Left ventricle myocardium superior (tissue), 1 donor: ENCODE data around the gene GALNT10. TPM values are rescaled to one million over a fixed set of nuclear protein-coding genes. Genes with fewer than 3 reads are reported as not detected.
A peak's percentile ranks its signal among the peaks of the same experiment; 100 is the strongest.

Source experiments
- ATAC-seq: fragments of 200-7000 bp; cut with Tn5 transposase; one replicate; pipeline ENCODE4 v1.9.1; 2020; ENCODE audit warnings: mild to moderate bottlenecking, moderate library complexity
- DNase-seq: peaks from one replicate; pipeline ENCODE4 v3.0.0-alpha.2; 2020
- intact Hi-C: fragments of 100-400 bp; cut with micrococcal nuclease; formaldehyde crosslinking; loops from one replicate; pipeline ENCODE4 v1.11.0; 2022
- total RNA-seq: library from RNA; stranded (reverse); fragmentation: NEBNext Ultra II Directional; extraction: Animal tissue kit (Norgen Biotek cat#: 25700); gene quantifications from one replicate; pipeline ENCODE4 v1.2.1, GENCODE V29; 2021
- donor health status: DM: no; HTN: yes; CAD: no; lungs with severe emphysema.

Gene GALNT10
- total RNA-seq, 1 donor from 2014 or later: 10.9 TPM

- DNase-seq (no peak), ATAC-seq (no peak)
- intact Hi-C loops: no loop called here
Measured at GRCh38 chr5:154377754-154378533, 187.4 kb downstream of the GALNT10 start.

DNA sequence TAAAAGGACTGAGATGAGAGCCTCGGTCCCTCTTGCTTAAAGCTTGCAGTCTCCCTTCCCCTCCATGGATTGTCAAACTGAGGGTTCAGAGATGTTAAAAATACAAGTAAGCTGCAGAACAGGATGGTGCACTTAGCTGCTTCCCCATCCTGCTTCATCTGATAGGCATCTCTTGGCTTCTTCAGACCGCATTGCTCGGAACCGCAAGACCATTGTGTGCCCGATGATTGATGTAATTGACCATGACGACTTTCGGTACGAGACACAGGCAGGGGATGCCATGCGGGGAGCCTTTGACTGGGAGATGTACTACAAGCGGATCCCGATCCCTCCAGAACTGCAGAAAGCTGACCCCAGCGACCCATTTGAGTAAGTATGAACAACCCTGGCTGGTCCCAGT lies 189.7 kb downstream of the GALNT10 start:
- ATAC-seq: no peak
- no peak for DNase-seq
- intact Hi-C loops: no loop called here

GRCh38 chr5:154384480-154385235 lies 194.1 kb downstream of the GALNT10 start:
- intact Hi-C loops: no loop called here
- DNase-seq (no peak), ATAC-seq (no peak)

DNA sequence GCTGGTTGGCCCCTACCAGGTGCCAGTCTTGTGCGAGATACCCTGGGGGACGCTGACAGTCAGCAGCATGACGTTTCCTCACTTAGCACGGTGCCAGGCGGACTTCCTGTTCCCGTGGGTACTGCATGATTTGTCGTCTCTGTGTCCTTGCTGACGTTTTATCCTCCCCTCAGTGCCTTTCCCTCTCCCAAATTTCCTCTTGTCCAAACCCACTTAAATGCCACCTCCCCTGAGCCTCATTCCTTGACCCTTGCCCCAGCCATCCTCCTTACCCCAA lies 194.6 kb downstream of the GALNT10 start:
- intact Hi-C loops: no loop called here
- DNase-seq (no peak), ATAC-seq (peak; percentile 19)

GRCh38 chr5:154386952-154387629 lies 196.6 kb downstream of the GALNT10 start:
- intact Hi-C loops: no loop called here
- DNase-seq: no peak
- ATAC-seq: no peak

GRCh38 chr5:154388842-154389241 lies 198.3 kb downstream of the GALNT10 start:
- no peak for ATAC-seq
- intact Hi-C loops: no loop called here

DNA sequence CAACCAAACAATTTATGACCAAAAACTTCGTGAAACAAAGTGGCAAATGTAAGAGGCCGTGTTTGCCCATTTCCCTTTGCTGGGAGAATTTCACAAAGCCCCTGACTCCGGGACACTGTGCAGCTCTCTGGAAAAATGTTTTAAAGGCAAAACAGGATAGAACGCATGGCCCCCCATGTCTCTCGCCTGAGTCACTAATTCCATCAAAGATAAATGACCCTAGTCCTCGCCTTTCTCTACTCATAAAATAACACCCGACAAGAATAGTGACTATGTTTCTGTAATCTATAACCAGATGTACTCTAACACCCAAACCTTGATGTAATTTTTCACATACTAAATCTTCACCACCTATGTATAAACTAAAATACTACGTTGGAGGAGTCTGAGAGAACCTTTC lies 199.6 kb downstream of the GALNT10 start:
- ATAC-seq: no peak

More at GRCh38 chr5:154388842-154389241, 198.3 kb downstream of the GALNT10 start:
- DNase-seq: no peak

GRCh38 chr5:154390746-154391359 lies 200.3 kb downstream of the GALNT10 start:
- DNase-seq (no peak), ATAC-seq (no peak)
- intact Hi-C loops: no loop called here

More for the DNA sequence above, 199.6 kb downstream of the GALNT10 start:
- DNase-seq: no peak
- intact Hi-C loops: no loop called here

GRCh38 chr5:154391788-154392187 lies 201.3 kb downstream of the GALNT10 start:
- DNase-seq (no peak), ATAC-seq (no peak)
- intact Hi-C loops: no loop called here

GRCh38 chr5:154393850-154394249 lies 203.3 kb downstream of the GALNT10 start:
- intact Hi-C loops: no loop called here
- ATAC-seq (no peak), DNase-seq (no peak)

DNA sequence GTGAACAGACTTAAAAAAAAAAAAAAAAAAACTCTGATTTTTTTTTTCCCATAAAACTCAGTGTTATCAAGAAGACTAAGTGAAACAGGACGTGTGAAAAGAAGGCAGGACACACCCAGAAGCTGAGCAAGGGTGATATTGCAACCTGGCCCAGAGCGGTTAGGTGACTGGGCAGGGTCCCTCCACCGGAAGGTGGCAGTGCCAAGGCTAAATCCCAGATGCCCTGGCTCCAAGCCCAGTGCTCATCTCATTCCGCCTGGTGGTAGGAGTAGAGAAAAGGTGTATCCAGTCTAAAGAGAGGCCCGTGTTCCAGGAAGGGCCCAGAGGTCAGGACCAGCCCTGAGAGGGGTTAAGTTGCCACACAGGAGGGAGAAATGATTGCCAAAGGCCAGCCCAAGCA lies 203.8 kb downstream of the GALNT10 start:
- ATAC-seq (no peak), DNase-seq (no peak)
- intact Hi-C loops: no loop called here

- intact Hi-C loops: no loop called here
- no peak for DNase-seq
Measured at GRCh38 chr5:154395407-154396106, 205.0 kb downstream of the GALNT10 start.

GRCh38 chr5:154396128-154396527 lies 205.6 kb downstream of the GALNT10 start:
- intact Hi-C loops: no loop called here
- no peak for ATAC-seq
- DNase-seq: no peak

More at GRCh38 chr5:154395407-154396106, 205.0 kb downstream of the GALNT10 start:
- no peak for ATAC-seq

DNA sequence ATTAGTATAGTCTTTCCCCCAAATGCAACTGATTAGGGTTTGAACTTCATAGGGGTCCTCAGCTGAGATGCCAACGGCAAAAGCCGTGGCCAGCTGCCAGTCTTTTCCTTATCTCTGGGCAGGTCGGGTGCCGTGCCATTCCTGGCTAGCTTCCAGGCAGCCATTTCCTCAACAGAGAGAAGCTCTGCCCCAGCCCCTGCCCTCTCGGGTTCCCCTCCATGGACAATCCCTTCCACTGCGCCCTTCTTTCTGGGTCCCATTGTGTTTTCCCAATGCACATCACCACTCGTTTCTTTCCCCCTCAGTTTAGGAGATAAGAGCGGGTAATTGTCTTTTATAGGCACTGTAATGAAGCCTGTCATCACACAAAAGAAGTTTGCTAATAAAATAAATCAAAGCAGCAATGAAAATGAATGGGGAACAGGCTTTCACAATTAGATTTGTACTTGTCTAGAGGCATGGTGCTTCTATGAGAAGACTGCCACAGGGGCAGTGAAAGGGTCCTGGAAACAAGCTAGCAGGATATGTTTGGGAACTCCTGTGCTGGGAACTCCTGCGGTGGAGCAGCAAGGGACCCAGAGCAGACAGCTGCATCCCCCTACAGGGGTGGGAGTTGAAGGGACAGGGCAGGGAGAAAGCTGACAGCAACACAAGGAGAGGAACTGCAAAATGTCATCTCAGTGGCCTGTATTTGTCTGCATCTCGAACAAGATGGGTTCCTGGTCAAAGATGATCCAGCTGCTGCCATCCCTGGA lies 207.3 kb downstream of the GALNT10 start:
- intact Hi-C loops: no loop called here

GRCh38 chr5:154400678-154401077 lies 210.1 kb downstream of the GALNT10 start:
- intact Hi-C loops: loop anchor here (10.0 kb wide), 2 partner anchors 206 to 426 kb away; partner anchors contain the start of gene GALNT10
- DNase-seq (no peak), ATAC-seq (no peak)

More for the DNA sequence above, 207.3 kb downstream of the GALNT10 start:
- DNase-seq: peak; percentile 46
- peak; percentile 56 for ATAC-seq

DNA sequence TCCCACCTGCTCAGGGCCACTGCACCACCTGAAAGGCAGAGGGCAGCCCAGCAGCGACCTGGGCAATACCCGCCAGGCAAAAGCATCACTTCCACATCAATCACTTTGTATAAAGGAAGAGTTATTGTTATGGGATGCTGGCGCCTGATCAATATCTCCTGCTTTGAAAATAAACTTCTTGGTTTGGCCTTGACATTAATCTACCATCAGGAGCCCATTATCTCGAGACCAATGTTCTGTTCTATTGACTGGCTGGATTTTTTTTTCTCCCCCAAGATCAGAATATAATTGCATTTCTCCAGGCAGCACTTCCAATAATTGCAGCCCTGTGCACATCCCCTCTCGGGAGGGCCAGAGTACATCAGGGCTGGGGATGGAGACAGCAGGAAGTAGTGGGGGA lies 210.8 kb downstream of the GALNT10 start:
- intact Hi-C loops: loop anchor here (10.0 kb wide), 2 partner anchors 207 to 427 kb away; partner anchors contain the start of gene GALNT10
- ATAC-seq: no peak
- DNase-seq: no peak

GRCh38 chr5:154401931-154402330 lies 211.4 kb downstream of the GALNT10 start:
- intact Hi-C loops: loop anchor here (10.0 kb wide), 2 partner anchors 207 to 427 kb away; partner anchors contain the start of gene GALNT10
- DNase-seq: no peak
- ATAC-seq: no peak

DNA sequence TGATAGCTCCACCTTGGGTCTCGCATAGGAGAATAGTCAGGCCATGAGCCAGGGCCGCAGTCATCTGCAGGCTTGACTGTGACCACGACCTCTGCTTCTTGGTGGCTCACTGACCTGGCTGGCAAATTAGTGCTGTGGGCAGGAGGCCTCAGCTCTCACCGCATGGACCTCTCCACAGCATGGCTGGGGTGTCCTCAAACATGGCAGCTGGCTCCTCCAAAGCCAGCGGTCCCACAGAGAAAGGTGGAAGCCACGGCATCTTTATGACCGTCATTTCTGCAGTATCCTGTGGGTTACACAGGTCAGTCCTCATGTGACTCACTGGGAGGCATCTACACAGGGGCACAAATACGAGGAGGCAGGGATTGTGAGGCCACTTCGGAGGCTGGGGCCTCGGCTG lies 212.1 kb downstream of the GALNT10 start:
- DNase-seq: no peak
- intact Hi-C loops: loop anchor here (10.0 kb wide), 2 partner anchors 208 to 428 kb away; partner anchors contain the start of gene GALNT10

More for the DNA sequence above, 212.1 kb downstream of the GALNT10 start:
- ATAC-seq: no peak
